ENCODE results near the gene SNX20. TPM values are rescaled to one million over a fixed set of nuclear protein-coding genes. Genes with fewer than 3 reads are reported as not detected.

SNX20 gene
- total RNA-seq, 1 experiment from 2014 or later: not detected

DNA sequence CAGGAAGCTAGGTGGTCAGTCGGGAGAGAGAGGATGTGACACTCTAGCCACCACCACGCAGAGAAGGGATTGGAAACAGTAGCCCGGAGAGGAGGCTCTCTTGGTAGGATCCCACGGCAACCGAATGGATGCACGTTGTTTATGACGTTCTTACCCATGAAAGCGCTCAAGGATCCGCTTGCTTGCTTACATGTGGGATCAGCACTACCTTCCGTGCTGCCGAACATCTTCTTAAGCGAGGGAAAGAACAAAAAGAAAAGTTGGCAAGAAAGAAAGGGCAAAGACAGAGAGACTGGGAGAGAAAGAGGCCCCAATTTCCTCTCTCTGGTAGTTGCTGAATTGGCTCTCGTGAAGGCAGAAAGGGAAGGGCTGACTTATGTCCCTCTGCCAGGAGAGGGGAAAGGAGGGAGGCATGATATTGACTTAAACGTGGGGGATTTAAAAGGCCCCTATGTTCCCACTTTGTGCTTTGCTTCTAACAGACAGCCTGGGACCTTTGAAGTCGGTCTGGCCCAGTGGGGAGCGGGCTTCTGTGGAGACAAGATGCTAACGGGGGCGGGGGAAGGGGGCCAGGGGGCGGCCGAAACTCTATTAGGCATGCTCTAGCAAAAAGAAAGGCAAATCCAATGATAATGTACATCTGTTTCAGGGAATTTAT is 35.4 kb downstream of the SNX20 start:
- H2BK12ac ChIP-seq (ENCODE audit: insufficient read length, low read depth, low read length): no peak overlapping the region
- H4K5ac ChIP-seq (ENCODE audit: insufficient read length, low read depth, low read length): no peak overlapping the region
- Mint-ChIP-seq H3K9me3 (no peaks in the 10 kb centered on the region; a peak in 1 of 5 replicates), H3K4me1 (peaks cover 13 to 17% of the 10 kb centered on the region in 2 experiments), H3K4me3 (no peak overlapping the region), H3K27me3 (ENCODE audit: low read depth) (peaks cover 24% of the 10 kb centered on the region), H3K27ac (no peak overlapping the region), H3K36me3 (ENCODE audit: insufficient read depth in 1 of 3, low read depth in 3 of 3) (no peaks in the 10 kb centered on the region)
- no peaks in the 10 kb centered on the region for H3K9me3 ChIP-seq (ENCODE audit: control insufficient read depth, low read depth, low read length)
- H2BK120ac ChIP-seq (ENCODE audit: low read depth, low read length, poor library complexity, severe bottlenecking): no peak overlapping the region
- H3K18ac ChIP-seq (ENCODE audit: insufficient read length, low read depth, low read length): no peak overlapping the region
- no peak overlapping the region for H3K27ac ChIP-seq (ENCODE audit: insufficient read length, low read depth, low read length)
- H3K9ac ChIP-seq (ENCODE audit: extremely low read depth, insufficient read length, low read length): no peak overlapping the region
- no peak overlapping the region for H2AK5ac ChIP-seq (ENCODE audit: insufficient read length, low read length)
- no peak overlapping the region for H3K23ac ChIP-seq (ENCODE audit: insufficient read length, low read depth, low read length)
- H4K8ac ChIP-seq (replicated peaks; ENCODE audit: insufficient read length, low read depth, low read length): no peak overlapping the region
- H2BK5ac ChIP-seq (ENCODE audit: insufficient read length, low read length): no peak overlapping the region
- H3K79me1 ChIP-seq (ENCODE audit: insufficient read depth, low read depth, low read length, poor library complexity, severe bottlenecking): no peaks in the 10 kb centered on the region
- no CpG with 5 or more reads among the region's 20 CpGs for WGBS (ENCODE audit: extremely low coverage, insufficient read length, low lambda C conversion rate)
- no peak overlapping the region for H3K4ac ChIP-seq (ENCODE audit: low read depth, low read length)
- H3K4me2 ChIP-seq (ENCODE audit: insufficient read depth, insufficient read length, low read length): no peak overlapping the region
- H3T11ph ChIP-seq (ENCODE audit: low read length): no peak overlapping the region
- no peaks in the 10 kb centered on the region for H3K27me3 ChIP-seq (ENCODE audit: insufficient read depth, low read length)
- no peak overlapping the region for H4K91ac ChIP-seq (ENCODE audit: insufficient read length, low read depth, low read length)
- H3K79me2 ChIP-seq (ENCODE audit: insufficient read depth, low read length): no peaks in the 10 kb centered on the region
- H4K20me1 ChIP-seq (ENCODE audit: control insufficient read depth, insufficient read depth, insufficient read length): no peaks in the 10 kb centered on the region
- no peaks in the 10 kb centered on the region for H3K23me2 ChIP-seq (ENCODE audit: insufficient read length, low read depth, low read length, poor library complexity, severe bottlenecking)
- no peak overlapping the region for H3K56ac ChIP-seq (ENCODE audit: insufficient read length, low read depth, low read length)
- no peak for DNase-seq
- no peak overlapping the region for H2BK20ac ChIP-seq (ENCODE audit: low read depth, low read length, poor library complexity, severe bottlenecking)
- no peak overlapping the region for H2AFZ ChIP-seq (ENCODE audit: low read length)
- TF ChIP-seq, protein P1, sequence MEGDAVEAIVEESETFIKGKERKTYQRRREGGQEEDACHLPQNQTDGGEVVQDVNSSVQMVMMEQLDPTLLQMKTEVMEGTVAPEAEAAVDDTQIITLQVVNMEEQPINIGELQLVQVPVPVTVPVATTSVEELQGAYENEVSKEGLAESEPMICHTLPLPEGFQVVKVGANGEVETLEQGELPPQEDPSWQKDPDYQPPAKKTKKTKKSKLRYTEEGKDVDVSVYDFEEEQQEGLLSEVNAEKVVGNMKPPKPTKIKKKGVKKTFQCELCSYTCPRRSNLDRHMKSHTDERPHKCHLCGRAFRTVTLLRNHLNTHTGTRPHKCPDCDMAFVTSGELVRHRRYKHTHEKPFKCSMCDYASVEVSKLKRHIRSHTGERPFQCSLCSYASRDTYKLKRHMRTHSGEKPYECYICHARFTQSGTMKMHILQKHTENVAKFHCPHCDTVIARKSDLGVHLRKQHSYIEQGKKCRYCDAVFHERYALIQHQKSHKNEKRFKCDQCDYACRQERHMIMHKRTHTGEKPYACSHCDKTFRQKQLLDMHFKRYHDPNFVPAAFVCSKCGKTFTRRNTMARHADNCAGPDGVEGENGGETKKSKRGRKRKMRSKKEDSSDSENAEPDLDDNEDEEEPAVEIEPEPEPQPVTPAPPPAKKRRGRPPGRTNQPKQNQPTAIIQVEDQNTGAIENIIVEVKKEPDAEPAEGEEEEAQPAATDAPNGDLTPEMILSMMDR (conservative IDR thresholded peaks at IDR 0.05): no peak
- H3K14ac ChIP-seq (ENCODE audit: insufficient read depth, low read length): no peak overlapping the region
- no peak overlapping the region for H2BK15ac ChIP-seq (ENCODE audit: low read depth, low read length)
- H3K4me1 ChIP-seq (ENCODE audit: insufficient read depth, low read length): no peaks in the 10 kb centered on the region; the same call in 1 of the 2 replicates

All from H9 (cell line).